Activated CD8-positive, alpha-beta memory T cell treated with anti-CD3 and anti-CD28 coated beads for 24 hours (primary cell): ENCODE results near the gene LRTM2.
A peak's percentile ranks its signal among the peaks of the same experiment; 100 is the strongest.

Experiments
- DNase-seq: peaks from one replicate; pipeline ENCODE4 v3.0.0-alpha.2; 2020

The LRTM2 gene

DNA sequence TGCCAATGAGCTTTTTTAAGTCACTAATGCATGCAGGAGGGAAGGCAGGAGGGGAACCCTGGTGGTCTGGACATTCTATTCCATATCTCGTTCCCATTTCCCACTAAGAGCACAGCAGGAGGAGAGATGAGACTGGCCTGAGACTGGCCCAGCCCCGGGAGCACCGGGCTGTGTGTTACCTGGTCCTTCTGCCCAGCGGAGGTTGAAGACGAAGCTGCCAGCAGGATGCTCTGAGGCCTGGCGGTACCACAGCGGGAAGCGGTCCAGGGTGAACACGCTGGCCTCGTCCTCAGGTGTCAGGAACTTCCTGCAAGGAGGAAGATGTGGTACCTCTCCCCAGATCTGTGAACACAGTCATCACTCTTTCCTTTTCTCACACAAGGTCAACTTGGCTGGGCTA is 23.9 kb downstream of the LRTM2 start:
- no peak for DNase-seq

GRCh38 chr12:1844661-1845409 is 24.5 kb downstream of the LRTM2 start:
- no peak for DNase-seq

- no peak for DNase-seq
Measured at GRCh38 chr12:1845427-1845826, 25.1 kb downstream of the LRTM2 start.

- no peak for DNase-seq
Measured at GRCh38 chr12:1845886-1846285, 25.5 kb downstream of the LRTM2 start.

GRCh38 chr12:1846421-1847405 is 26.3 kb downstream of the LRTM2 start:
- DNase-seq: no peak

DNA sequence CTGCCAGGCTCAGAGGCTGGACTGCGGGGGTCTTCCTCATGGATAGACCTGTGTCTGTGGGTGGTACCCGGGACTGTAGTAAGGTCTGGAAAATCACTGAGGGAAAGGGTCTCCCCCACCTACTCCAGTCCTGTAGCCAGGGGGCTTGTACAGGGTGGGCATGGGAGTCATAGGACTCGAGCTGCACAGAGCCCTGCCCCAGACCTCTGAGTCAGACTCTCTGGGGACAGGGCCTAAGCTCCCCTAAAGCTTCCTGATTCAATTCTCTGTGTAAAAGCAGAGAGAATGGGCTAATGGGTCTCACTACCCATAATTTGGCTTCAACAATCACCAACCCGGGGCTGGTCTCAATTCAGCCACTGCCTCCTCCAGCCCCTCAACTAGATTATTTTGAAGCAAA is 27.0 kb downstream of the LRTM2 start:
- no peak for DNase-seq

DNA sequence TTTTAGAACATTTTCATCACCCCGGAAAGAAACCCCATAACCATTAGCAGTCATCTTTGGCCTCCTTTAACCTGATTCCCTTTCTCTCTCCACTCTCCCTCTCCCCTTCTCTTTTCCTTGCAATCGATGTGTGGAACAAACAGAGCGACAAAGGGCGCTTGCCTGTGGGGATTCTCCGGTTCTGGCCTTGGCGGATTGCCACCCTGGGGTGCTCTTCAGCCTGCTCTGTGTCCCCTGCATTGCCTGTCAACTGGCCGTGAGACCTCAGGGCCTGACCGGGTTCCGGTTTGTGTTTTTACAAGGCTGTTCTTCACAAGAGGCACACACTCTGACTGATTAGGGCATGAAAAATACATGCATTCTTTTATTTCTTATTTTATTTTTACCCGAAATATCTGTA is 27.8 kb downstream of the LRTM2 start:
- no peak for DNase-seq

GRCh38 chr12:1848745-1849144 is 28.4 kb downstream of the LRTM2 start:
- DNase-seq: no peak

DNA sequence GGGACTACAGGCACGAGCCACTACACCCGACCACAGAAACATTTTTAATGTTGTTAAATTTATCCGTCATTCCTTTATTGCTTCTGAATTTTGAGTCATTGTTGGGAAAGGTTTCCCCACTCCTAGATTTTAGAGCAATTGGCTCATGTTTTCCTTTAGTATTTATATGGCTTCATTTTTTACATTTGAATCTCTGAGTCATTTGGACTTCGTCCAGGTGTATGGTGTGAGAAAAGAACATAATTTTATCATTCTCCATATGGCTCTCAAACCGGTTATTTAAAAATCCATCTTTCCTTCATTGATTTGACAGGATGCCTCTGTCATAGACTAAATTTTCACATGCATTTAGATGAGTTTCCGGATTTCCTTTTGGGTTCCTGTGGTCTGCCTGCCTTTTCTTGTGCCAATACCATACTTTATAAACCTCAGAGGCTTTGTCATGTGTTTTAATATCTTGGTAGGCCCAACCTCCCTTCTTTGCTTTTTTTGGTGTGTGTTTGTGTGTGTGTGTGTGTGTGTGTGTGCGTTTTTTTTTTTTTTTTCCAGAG is 30.9 kb downstream of the LRTM2 start:
- DNase-seq: no peak

DNA sequence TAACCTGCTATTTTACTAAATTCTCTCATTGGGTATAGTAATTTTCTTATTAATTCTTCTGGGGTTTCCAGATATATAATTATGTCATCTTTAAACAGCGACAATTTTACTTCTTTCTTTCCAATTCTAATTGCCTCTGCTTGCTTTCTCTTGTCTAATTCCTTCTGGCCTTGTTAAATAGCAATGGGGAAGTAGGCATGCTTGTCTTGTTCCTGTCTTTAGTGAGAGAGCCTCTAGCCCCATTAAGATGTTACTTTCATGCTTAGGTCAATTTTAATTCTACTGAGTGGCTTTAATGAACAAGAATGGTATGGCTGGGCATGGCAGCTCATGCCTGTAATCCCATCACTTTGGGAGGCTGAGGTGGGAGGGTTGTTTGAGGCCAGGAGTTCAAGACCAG is 31.7 kb downstream of the LRTM2 start:
- DNase-seq: no peak

DNA sequence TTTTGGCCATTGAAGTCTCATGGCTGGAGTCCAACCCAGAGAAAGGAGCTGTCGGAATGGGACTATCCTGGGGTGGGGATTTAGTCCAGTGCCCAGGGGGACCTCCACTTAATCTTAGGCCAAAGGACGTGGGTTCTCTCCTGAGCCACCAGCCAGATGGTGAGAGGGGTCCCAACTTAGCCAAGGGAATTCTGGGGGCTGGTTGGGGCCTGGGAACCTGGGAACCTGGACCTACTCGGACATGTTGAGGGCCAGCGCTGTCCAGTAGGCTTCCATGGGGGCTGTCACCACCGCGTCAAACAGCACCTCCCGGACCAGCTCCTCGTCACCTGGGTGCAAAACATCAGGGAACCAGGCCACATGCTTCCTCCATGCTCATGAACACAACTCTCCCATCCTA is 33.4 kb downstream of the LRTM2 start:
- DNase-seq: no peak

DNA sequence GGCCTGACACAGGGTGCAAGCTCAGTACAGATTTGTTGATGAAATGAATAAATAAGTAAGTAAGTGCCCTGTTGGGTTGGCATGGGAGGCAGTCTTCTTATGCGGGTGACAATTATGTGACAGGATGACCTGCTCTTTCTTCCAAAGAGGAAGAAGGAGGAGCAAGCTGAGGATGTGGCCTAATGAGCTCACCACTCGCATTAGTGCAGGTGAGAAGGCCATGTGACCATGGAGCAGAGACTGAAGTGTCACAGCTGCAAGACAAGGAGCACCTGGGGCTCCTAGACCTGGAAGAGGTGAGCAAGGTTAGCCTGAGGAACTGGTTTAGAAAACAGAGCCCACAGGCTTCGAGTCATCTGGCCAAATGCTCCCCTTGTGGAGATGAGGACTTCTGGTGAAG is 34.9 kb downstream of the LRTM2 start:
- DNase-seq: no peak

DNA sequence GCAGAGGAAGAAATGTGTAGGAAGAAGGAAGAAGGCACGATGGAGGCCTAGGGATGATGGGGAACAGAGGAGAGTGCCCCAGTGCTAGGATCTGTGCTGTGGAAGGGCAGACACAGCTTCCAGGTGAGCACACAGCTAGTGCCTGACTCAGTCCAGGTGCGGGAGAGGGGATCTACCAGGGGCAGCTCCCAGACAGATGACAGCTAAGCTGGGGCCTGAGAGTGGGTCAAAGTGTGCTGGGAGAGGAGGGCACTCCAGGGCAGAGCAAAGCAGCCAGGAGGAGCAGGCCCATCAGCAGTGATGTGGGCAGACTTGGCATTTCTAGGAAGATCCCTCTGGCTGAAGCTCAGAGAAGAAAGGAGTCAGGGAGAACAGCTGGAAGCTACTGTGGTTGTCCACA is 36.7 kb downstream of the LRTM2 start:
- no peak for DNase-seq

GRCh38 chr12:1857821-1858220 is 37.5 kb downstream of the LRTM2 start:
- no peak for DNase-seq

DNA sequence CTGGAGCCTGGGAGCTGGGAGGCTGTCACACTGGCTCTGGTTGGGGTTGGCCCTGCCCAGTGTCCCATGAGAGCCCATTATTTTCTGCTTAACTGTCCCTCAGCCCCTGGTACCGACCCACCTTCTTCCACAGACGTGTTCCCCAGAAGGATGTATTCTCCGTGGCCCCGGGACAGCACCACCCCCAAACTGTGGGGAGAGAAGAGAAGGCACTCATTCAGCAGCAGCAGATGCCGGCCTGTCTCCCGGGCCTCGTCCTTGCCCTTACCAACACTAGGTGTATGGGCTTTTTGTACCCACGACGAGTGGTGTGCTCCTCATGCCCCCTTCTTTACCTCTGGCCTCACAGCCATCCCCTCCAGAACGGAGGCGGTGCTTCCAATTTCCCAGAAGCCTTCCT is 38.1 kb downstream of the LRTM2 start:
- DNase-seq: no peak

- DNase-seq: no peak
Measured at GRCh38 chr12:1859643-1860042, 39.3 kb downstream of the LRTM2 start.

DNA sequence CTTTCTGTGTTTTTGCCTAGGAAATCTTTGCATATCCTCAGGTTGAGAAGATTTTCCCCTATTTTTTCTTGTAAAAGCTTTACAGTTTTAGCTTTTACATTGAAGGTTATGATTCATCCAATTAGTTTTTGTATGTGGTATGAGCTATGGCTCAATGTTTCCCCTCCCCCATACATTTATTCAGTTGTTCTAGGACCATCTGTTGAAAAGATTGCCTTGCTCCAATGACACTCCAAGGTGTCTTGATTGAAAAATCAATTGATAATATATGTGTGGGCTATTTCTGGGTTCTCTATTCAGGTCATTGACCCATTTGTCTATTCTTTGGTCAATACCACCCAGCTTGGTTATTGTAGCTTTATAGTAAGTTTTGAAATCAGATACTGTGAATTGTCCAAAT is 42.6 kb downstream of the LRTM2 start:
- no peak for DNase-seq

DNA sequence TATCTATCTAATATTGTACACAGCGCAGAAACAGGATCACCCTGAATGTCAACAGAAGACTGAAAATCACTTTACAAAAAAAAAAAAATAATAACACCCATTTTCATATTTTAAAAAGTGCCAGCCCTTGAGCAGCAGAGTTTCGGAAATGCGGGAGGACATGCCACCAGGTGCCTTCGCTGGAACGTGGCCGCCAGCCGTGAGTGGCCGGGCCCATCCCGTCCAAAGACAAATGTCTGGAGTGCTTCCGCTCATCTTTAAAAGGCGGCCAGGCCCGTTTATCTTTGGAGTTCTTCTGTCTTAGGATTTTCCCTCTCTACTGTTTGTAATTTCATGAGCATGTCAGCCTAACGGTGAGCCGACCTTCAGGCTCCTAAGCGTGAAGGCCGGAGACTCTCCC is 43.5 kb downstream of the LRTM2 start:
- DNase-seq: no peak

DNA sequence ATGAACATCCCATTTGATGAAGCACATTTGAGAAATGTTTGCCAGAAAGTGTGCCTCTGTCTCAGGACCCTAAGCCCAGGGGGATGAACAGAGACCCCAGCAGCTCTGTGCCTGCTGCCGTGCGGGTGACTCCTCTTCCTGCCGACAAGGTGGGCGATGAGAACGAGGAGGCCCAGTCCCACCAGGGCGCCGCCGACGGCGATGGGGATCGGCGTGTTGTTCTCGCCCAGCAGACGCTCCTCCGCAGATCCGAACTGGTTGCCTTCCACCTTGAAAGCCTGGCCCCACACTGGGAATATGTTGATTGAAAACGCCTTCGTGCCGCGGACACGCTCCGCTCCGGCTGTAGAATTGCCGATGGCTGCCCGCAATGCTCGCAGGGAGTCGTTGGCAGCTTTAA is 44.1 kb downstream of the LRTM2 start:
- peak; percentile 49 for DNase-seq

- peak; percentile 7 for DNase-seq
Measured at GRCh38 chr12:1864867-1865266, 44.5 kb downstream of the LRTM2 start.

GRCh38 chr12:1865284-1865866 is 45.0 kb downstream of the LRTM2 start:
- DNase-seq: peak; percentile 21

DNA sequence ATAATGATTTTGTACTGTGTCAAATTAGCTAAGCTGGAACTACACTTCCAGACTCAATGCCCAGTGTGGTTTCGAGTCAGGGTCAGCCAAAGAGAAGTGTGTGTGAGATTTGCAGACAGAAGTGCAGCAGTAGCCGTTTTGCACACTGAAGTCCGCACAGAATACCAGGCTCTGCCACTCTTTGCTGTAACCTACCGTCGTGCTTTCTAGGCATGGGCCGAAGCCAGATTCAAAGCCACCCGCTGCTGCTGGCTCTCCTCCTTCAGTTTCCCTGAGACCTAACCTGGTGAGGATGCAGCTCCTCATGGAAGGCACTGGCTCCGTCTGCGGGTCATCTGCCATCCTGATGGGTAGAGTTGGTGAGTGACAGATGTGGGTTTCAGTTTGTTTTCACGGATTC is 48.8 kb downstream of the LRTM2 start:
- peak; percentile 13 for DNase-seq

- no peak for DNase-seq
Measured at GRCh38 chr12:1870086-1870485, 49.7 kb downstream of the LRTM2 start.
